Erythroblast (primary cell): ENCODE measurements around the gene PNMA3.

Source experiments
- GATA1 ChIP-seq: IDR thresholded peaks from 2 replicates; pipeline ENCODE4 v1.6.1; 2011; ENCODE audit warnings: low read depth, mild to moderate bottlenecking, control low read depth, low read length, moderate library complexity
- POLR2A ChIP-seq: IDR thresholded peaks from 2 replicates; pipeline ENCODE4 v1.6.1; 2011; ENCODE audit warnings: mild to moderate bottlenecking, low read length

DNA sequence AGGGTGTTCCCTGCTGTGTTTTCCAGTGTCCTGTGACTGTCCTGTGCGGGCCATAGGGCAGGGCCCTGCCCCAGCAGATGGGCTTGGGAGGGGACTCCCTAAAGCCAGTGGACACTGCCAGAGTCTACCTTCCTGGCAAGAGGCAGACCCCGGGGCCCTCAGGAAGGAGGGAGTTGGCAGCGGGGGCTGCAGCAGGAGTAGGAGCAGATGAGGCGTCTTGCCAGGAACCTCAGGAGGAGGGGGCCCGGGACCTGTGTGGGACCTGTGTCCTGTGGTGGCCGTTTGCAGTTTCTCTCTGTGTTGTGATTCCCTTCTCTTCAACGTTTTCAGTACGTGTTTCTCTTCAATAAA is 3.8 kb downstream of the PNMA3 start:
- no peak for TF ChIP-seq POLR2A
- TF ChIP-seq GATA1: no peak
